Body of pancreas (tissue), 4 donors: ENCODE results near the gene GTF3C5. TPM values are rescaled to one million over a fixed set of nuclear protein-coding genes. Genes with fewer than 3 reads are reported as not detected.

Experiments
- ATAC-seq: fragments of 150-250 bp; one replicate; pipeline ENCODE4 v1.9.1; 2016
- DNase-seq, 4 donors: peaks; one replicate each; pipeline ENCODE4 v3.0.0-alpha.2; 2019
- H3K27ac ChIP-seq, 4 donors: fragments of 200-600 bp; sonication (generic); 1 replicate in 3 of 4; 2 replicates in 1 of 4; pipeline versions ENCODE4 v1.5.1 to v1.6.1; 2016 to 2019; ENCODE audit warnings: mild to moderate bottlenecking in 1 of 4, mixed read lengths in 1 of 4, moderate library complexity in 1 of 4
- H3K27me3 ChIP-seq, 2 donors: fragments of 200-600 bp; sonication (generic); one replicate each; pipeline ENCODE4 v1.6.0; 2016; ENCODE audit warnings: mild to moderate bottlenecking in 1 of 2
- H3K36me3 ChIP-seq, 2 donors: fragments of 200-600 bp; sonication (generic); replicated peaks in 1 of 2; 2 replicates each; pipeline ENCODE4 v1.5.1; 2016; ENCODE audit warnings: low read depth in 2 of 2; ENCODE audit not compliant: insufficient read depth in 1 of 2
- H3K4me1 ChIP-seq: fragments of 200-600 bp; sonication (generic); one replicate; pipeline ENCODE4 v1.6.0; 2016
- H3K4me3 ChIP-seq, 2 donors: fragments of 200-600 bp; sonication (generic); 1 replicate in 1 of 2; 2 replicates in 1 of 2; pipeline ENCODE4 v1.5.1; 2016 to 2019
- H3K9me3 ChIP-seq, 3 donors: fragments of 200-600 bp; sonication (generic); 1 replicate in 2 of 3; 2 replicates in 1 of 3; pipeline ENCODE4 v1.5.1; 2016
- CTCF ChIP-seq, 7 experiments: fragments of 450-650 bp in 4 of 7; fragments of 200-600 bp in 3 of 7; sonication (generic) in 3 of 7; IDR thresholded peaks; one replicate each; pipeline ENCODE4 v1.5.1; 2016 to 2019; ENCODE audit warnings: antibody characterized with exemption in 7 of 7
- POLR2A ChIP-seq, 3 donors: fragments of 450-650 bp; IDR thresholded peaks; one replicate each; pipeline ENCODE4 v1.6.1; 2016; ENCODE audit warnings: antibody characterized with exemption in 3 of 3, mild to moderate bottlenecking in 2 of 3
- WGBS, 2 donors: methylation state at CpG; one replicate each; pipeline ENCODE4 v1.1.5; 2017; 5-methylcytosine and 5-hydroxymethylcytosine counted together
- intact Hi-C: fragments of 100-400 bp; cut with DNase I; formaldehyde crosslinking; loops from one replicate; pipeline ENCODE4 v1.15.1; 2023
- total RNA-seq, 2 donors: library from RNA; depleted of rRNA; stranded (reverse); fragments of >200 nt; gene quantifications; one replicate each; pipeline ENCODE4 v1.1.0, GENCODE V29; 2016

The GTF3C5 gene
- total RNA-seq, 2 donors from 2014 or later = 43.1 to 57.7 TPM

GRCh38 chr9:133043449-133044035 is 12.7 kb downstream of the GTF3C5 start:
- DNase-seq (no peak), ATAC-seq (no peak)
- peaks cover 24% of the 10 kb centered on the region for H3K4me1 ChIP-seq
- intact Hi-C loops = loop anchor here (5.0 kb wide), 1 partner anchor 104 kb away; no protein-coding TSS in a partner anchor
- H3K4me3 ChIP-seq = no peak overlapping the region
- no peak for TF ChIP-seq CTCF (IDR thresholded peaks at IDR 0.05)
- TF ChIP-seq POLR2A (IDR thresholded peaks at IDR 0.05) = no peak
- peaks cover 0 to 19% of the 10 kb centered on the region in 2 donors for H3K36me3 ChIP-seq
- no peaks in the 10 kb centered on the region for H3K9me3 ChIP-seq
- H3K27me3 ChIP-seq = no peaks in the 10 kb centered on the region
- 97 to 99% methylated on average over 13 to 16 of the region's 16 CpGs for WGBS, 2 donors
- no peak overlapping the region for H3K27ac ChIP-seq

GRCh38 chr9:133044125-133044524 is 13.3 kb downstream of the GTF3C5 start:
- DNase-seq = no peak
- 88 to 89% methylated on average over 6 of the region's 6 CpGs for WGBS, 2 donors

GRCh38 chr9:133044661-133045060 is 13.9 kb downstream of the GTF3C5 start:
- ATAC-seq = no peak
- Histone ChIP-seq H3K27me3 (no peaks in the 10 kb centered on the region), H3K36me3 (peaks cover 0 to 19% of the 10 kb centered on the region in 2 donors), H3K4me1 (peaks cover 34% of the 10 kb centered on the region), H3K9me3 (no peaks in the 10 kb centered on the region), H3K4me3 (no peak overlapping the region), H3K27ac (no peak overlapping the region)
- intact Hi-C loops = loop anchor here (5.0 kb wide), 1 partner anchor 103 kb away; no protein-coding TSS in a partner anchor
- TF ChIP-seq POLR2A (IDR thresholded peaks at IDR 0.05) = no peak
- TF ChIP-seq CTCF (IDR thresholded peaks at IDR 0.05) = no peak
- no peak for DNase-seq
- 93 to 98% methylated on average over 10 to 11 of the region's 11 CpGs for WGBS, 2 donors

More at GRCh38 chr9:133044125-133044524, 13.3 kb downstream of the GTF3C5 start:
- intact Hi-C loops = loop anchor here (5.0 kb wide), 1 partner anchor 103 kb away; no protein-coding TSS in a partner anchor
- Histone ChIP-seq H3K27me3 (no peaks in the 10 kb centered on the region), H3K4me1 (peaks cover 29% of the 10 kb centered on the region), H3K36me3 (peaks cover 0 to 19% of the 10 kb centered on the region in 2 donors), H3K4me3 (no peak overlapping the region), H3K27ac (no peak overlapping the region), H3K9me3 (no peaks in the 10 kb centered on the region)
- TF ChIP-seq POLR2A (IDR thresholded peaks at IDR 0.05) (no peak), CTCF (IDR thresholded peaks at IDR 0.05) (no peak)
- ATAC-seq = no peak

GRCh38 chr9:133045132-133045531 is 14.3 kb downstream of the GTF3C5 start:
- peaks cover 0 to 19% of the 10 kb centered on the region in 2 donors for H3K36me3 ChIP-seq
- intact Hi-C loops = no loop called here
- H3K27me3 ChIP-seq = no peaks in the 10 kb centered on the region
- H3K9me3 ChIP-seq = no peaks in the 10 kb centered on the region
- TF ChIP-seq POLR2A (IDR thresholded peaks at IDR 0.05) = no peak
- no peak for TF ChIP-seq CTCF (IDR thresholded peaks at IDR 0.05)
- peaks cover 39% of the 10 kb centered on the region for H3K4me1 ChIP-seq
- no peak for ATAC-seq
- 92 to 96% methylated on average over 15 of the region's 15 CpGs for WGBS, 2 donors
- peak in 1 of 4 donors; percentile 13 for DNase-seq
- no peak overlapping the region for H3K4me3 ChIP-seq
- H3K27ac ChIP-seq = no peak overlapping the region
